Measurements from ENCODE around the gene GABRP. TPM values are rescaled to one million over a fixed set of nuclear protein-coding genes. Genes with fewer than 3 reads are reported as not detected.

The GABRP gene
- polyA plus RNA-seq, 3 donors, result not detected

DNA sequence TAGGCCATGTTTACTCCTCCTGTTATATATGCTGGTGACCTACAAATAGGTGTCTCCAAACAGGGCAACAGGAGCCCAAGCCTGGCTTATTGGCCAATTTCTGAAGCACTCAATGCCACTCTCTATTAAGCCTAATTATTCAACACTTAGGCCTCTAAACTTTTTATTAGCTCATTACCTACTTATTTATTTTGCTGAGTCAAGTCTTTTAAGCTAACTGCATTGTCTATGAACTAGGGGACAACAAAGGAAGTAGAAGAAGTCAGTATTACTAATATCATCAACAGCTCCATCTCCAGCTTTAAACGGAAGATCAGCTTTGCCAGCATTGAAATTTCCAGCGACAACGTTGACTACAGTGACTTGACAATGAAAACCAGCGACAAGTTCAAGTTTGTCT is 28.2 kb downstream of the GABRP start:
- WGBS (ENCODE audit: insufficient coverage), result 97% methylated on average over 4 of the region's 4 CpGs
- Mint-ChIP-seq H3K27ac (no peak overlapping the region), H3K27me3 (ENCODE audit: low read depth in 3 of 3) (peaks cover 0 to 8% (median 1%) of the 10 kb centered on the region in 3 donors), H3K36me3 (no peaks in the 10 kb centered on the region), H3K4me1 (no peaks in the 10 kb centered on the region), H3K4me3 (no peak overlapping the region), H3K9me3 (peaks cover 0 to 5% (median 4%) of the 10 kb centered on the region in 7 donors)
- Histone ChIP-seq H3K36me3 (replicated peaks in 1 of 2; ENCODE audit: control insufficient read depth in 1 of 2, insufficient read depth in 2 of 2, low read length in 2 of 2) (no peaks in the 10 kb centered on the region), H3K4me2 (replicated peaks; ENCODE audit: extremely low read depth, low read length, poor library complexity, severe bottlenecking) (no peak overlapping the region), H3K79me2 (ENCODE audit: insufficient read depth, low read length) (no peaks in the 10 kb centered on the region), H3K27ac (ENCODE audit: low read depth in 1 of 2, low read length in 2 of 2) (no peak overlapping the region), H3K9ac (ENCODE audit: insufficient read depth, low read length, poor library complexity, severe bottlenecking) (no peak overlapping the region), H3K27me3 (ENCODE audit: control insufficient read depth in 2 of 2, insufficient read depth in 2 of 2, low read length in 2 of 2) (no peaks in the 10 kb centered on the region), H3K9me3 (replicated peaks in 1 of 2; ENCODE audit: control insufficient read depth in 1 of 2, insufficient read depth in 1 of 2, low read length in 2 of 2) (no peaks in the 10 kb centered on the region), H3K4me1 (ENCODE audit: control insufficient read depth in 1 of 2, insufficient read depth in 2 of 2, low read length in 2 of 2) (no peaks in the 10 kb centered on the region), H4K20me1 (ENCODE audit: insufficient read depth, low read length) (no peaks in the 10 kb centered on the region), H2AFZ (ENCODE audit: insufficient read depth, low read depth, low read length, poor library complexity, severe bottlenecking) (no peak overlapping the region), H3K4me3 (replicated peaks in 1 of 3; ENCODE audit: low read depth in 2 of 3, low read length in 3 of 3) (no peak overlapping the region)
- TF ChIP-seq, protein P1, sequence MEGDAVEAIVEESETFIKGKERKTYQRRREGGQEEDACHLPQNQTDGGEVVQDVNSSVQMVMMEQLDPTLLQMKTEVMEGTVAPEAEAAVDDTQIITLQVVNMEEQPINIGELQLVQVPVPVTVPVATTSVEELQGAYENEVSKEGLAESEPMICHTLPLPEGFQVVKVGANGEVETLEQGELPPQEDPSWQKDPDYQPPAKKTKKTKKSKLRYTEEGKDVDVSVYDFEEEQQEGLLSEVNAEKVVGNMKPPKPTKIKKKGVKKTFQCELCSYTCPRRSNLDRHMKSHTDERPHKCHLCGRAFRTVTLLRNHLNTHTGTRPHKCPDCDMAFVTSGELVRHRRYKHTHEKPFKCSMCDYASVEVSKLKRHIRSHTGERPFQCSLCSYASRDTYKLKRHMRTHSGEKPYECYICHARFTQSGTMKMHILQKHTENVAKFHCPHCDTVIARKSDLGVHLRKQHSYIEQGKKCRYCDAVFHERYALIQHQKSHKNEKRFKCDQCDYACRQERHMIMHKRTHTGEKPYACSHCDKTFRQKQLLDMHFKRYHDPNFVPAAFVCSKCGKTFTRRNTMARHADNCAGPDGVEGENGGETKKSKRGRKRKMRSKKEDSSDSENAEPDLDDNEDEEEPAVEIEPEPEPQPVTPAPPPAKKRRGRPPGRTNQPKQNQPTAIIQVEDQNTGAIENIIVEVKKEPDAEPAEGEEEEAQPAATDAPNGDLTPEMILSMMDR (IDR thresholded peaks at IDR 0.05), result no peak
- intact Hi-C loops (cut with micrococcal nuclease), result no loop called here
- no peak for DNase-seq

DNA sequence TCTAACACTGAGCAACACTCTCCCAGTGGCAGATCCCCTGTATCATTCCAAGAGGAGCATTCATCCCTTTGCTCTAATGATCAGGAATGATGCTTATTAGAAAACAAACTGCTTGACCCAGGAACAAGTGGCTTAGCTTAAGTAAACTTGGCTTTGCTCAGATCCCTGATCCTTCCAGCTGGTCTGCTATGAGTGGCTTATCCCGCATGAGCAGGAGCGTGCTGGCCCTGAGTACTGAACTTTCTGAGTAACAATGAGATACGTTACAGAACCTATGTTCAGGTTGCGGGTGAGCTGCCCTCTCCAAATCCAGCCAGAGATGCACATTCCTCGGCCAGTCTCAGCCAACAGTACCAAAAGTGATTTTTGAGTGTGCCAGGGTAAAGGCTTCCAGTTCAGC is 29.7 kb downstream of the GABRP start:
- Mint-ChIP-seq H3K4me1 (no peaks in the 10 kb centered on the region), H3K27me3 (ENCODE audit: low read depth in 3 of 3) (peaks cover 1 to 4% (median 2%) of the 10 kb centered on the region in 3 donors), H3K36me3 (no peaks in the 10 kb centered on the region), H3K9me3 (peaks cover 0 to 5% (median 4%) of the 10 kb centered on the region in 7 donors), H3K27ac (no peak overlapping the region), H3K4me3 (no peak overlapping the region)
- no peak overlapping the region for H3K4me2 ChIP-seq (replicated peaks; ENCODE audit: extremely low read depth, low read length, poor library complexity, severe bottlenecking)
- H3K9me3 ChIP-seq (replicated peaks in 1 of 2; ENCODE audit: control insufficient read depth in 1 of 2, insufficient read depth in 1 of 2, low read length in 2 of 2), result no peaks in the 10 kb centered on the region
- intact Hi-C loops (cut with micrococcal nuclease), result no loop called here
- H3K27me3 ChIP-seq (ENCODE audit: control insufficient read depth in 2 of 2, insufficient read depth in 2 of 2, low read length in 2 of 2), result no peaks in the 10 kb centered on the region
- H3K9ac ChIP-seq (ENCODE audit: insufficient read depth, low read length, poor library complexity, severe bottlenecking), result no peak overlapping the region
- no peak overlapping the region for H3K4me3 ChIP-seq (replicated peaks in 1 of 3; ENCODE audit: low read depth in 2 of 3, low read length in 3 of 3)
- TF ChIP-seq, protein P1 (IDR thresholded peaks at IDR 0.05), result no peak
- WGBS (ENCODE audit: insufficient coverage), result 100% methylated on average over 5 of the region's 5 CpGs
- no peaks in the 10 kb centered on the region for H3K36me3 ChIP-seq (replicated peaks in 1 of 2; ENCODE audit: control insufficient read depth in 1 of 2, insufficient read depth in 2 of 2, low read length in 2 of 2)
- no peaks in the 10 kb centered on the region for H4K20me1 ChIP-seq (ENCODE audit: insufficient read depth, low read length)
- no peak overlapping the region for H2AFZ ChIP-seq (ENCODE audit: insufficient read depth, low read depth, low read length, poor library complexity, severe bottlenecking)
- no peaks in the 10 kb centered on the region for H3K4me1 ChIP-seq (ENCODE audit: control insufficient read depth in 1 of 2, insufficient read depth in 2 of 2, low read length in 2 of 2)
- no peak overlapping the region for H3K27ac ChIP-seq (ENCODE audit: low read depth in 1 of 2, low read length in 2 of 2)
- DNase-seq, result no peak
- H3K79me2 ChIP-seq (ENCODE audit: insufficient read depth, low read length), result no peaks in the 10 kb centered on the region

All from CD14-positive monocyte (primary cell).